ENCODE data around the gene ABCC1. TPM values are rescaled to one million over a fixed set of nuclear protein-coding genes. Genes with fewer than 3 reads are reported as not detected.
A peak's percentile ranks its signal among the peaks of the same experiment; 100 is the strongest.

Gene ABCC1
- total and polyA plus RNA-seq, 4 donors, result 8.6 to 15.5 (median 13.4) TPM

DNA sequence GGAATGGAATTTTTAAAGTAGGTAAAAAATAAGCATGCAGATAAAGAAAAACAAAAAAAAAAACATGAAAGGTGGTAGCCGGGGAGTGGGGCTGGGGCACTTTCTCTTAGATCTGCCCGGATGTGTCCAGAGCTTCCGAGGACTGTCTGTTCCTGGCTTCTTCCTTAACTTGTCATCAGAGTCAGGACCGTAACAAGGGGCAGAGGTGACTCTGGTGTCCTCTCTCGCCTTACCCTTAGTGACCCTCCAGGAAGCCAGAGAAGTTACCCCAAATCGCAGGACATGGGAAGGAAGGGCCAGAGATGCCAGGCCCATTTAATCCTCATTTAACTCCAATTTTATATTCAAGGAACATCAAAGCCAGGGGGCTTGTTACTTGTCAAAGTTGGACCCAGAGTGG is 158.4 kb downstream of the ABCC1 start:
- no peak overlapping the region for H3K27ac ChIP-seq (ENCODE audit: low read depth, low read length)
- H3K27me3 ChIP-seq (ENCODE audit: control insufficient read depth, insufficient read depth, low read length), result no peaks in the 10 kb centered on the region
- H3K36me3 ChIP-seq (ENCODE audit: control insufficient read depth, insufficient read depth, low read length), result peaks cover 67% of the 10 kb centered on the region
- H3K4me1 ChIP-seq (ENCODE audit: control insufficient read depth, insufficient read depth, low read length), result no peaks in the 10 kb centered on the region
- 96% methylated on average over 5 of the region's 6 CpGs for WGBS (ENCODE audit: insufficient coverage)
- H3K9me3 ChIP-seq (ENCODE audit: control insufficient read depth, insufficient read depth, low read length), result no peaks in the 10 kb centered on the region
- no peak for DNase-seq (ENCODE audit: low read depth in 4 of 6, low spot score in 6 of 6)
- no peak overlapping the region for H3K4me3 ChIP-seq (ENCODE audit: low read depth, low read length)

DNA sequence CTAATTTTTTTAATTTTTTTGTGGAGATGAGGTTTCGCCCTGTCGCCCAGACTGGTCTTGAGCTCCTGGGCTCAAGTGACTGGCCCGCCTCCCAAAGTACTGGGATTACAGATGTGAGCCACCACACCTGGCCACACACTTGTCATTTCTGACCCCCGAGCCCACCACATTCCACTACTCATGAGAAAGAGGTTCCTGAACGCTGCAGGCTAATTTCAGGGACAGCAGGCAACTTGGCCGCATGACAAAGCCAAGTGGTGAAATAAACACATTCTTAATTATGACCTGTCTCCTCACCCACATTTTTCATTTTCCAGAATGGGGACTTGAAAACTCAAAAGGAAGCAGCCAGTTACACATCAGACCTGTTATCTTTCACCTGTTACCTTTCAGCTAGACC is 159.3 kb downstream of the ABCC1 start:
- no peaks in the 10 kb centered on the region for H3K9me3 ChIP-seq (ENCODE audit: control insufficient read depth, insufficient read depth, low read length)
- no peak overlapping the region for H3K4me3 ChIP-seq (ENCODE audit: low read depth, low read length)
- H3K36me3 ChIP-seq (ENCODE audit: control insufficient read depth, insufficient read depth, low read length), result peaks cover 65% of the 10 kb centered on the region
- WGBS (ENCODE audit: insufficient coverage), result 71% methylated on average over 2 of the region's 6 CpGs
- H3K4me1 ChIP-seq (ENCODE audit: control insufficient read depth, insufficient read depth, low read length), result no peaks in the 10 kb centered on the region
- H3K27ac ChIP-seq (ENCODE audit: low read depth, low read length), result no peak overlapping the region
- H3K27me3 ChIP-seq (ENCODE audit: control insufficient read depth, insufficient read depth, low read length), result no peaks in the 10 kb centered on the region
- DNase-seq (ENCODE audit: low read depth in 4 of 6, low spot score in 6 of 6), result no peak

GRCh38 chr16:16109453-16110110 is 160.2 kb downstream of the ABCC1 start:
- 73% methylated on average over 7 of the region's 8 CpGs for WGBS (ENCODE audit: insufficient coverage)
- Histone ChIP-seq H3K27ac (ENCODE audit: low read depth, low read length) (no peak overlapping the region), H3K4me3 (ENCODE audit: low read depth, low read length) (no peak overlapping the region), H3K4me1 (ENCODE audit: control insufficient read depth, insufficient read depth, low read length) (no peaks in the 10 kb centered on the region), H3K9me3 (ENCODE audit: control insufficient read depth, insufficient read depth, low read length) (no peaks in the 10 kb centered on the region), H3K36me3 (ENCODE audit: control insufficient read depth, insufficient read depth, low read length) (peaks cover 62% of the 10 kb centered on the region), H3K27me3 (ENCODE audit: control insufficient read depth, insufficient read depth, low read length) (no peaks in the 10 kb centered on the region)
- no peak for DNase-seq (ENCODE audit: low read depth in 4 of 6, low spot score in 6 of 6)

DNA sequence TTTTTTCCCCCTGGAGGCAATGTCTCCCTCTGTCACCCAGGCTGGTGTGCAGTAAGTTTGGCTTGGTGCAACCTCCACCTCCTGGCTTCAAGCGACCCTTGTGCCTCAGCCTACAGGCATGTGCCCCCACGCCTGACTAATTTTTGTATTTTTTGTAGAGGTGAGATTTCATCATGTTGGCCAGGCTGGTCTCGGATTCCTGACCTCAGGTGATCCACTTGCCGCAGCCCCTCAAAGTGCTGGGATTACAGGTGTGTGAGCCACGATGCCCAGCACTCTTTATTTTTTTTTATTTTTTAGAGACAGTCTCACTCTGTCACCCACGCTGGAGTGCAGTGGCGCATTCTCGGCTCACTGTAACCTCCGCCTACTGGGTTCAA is 160.7 kb downstream of the ABCC1 start:
- Histone ChIP-seq H3K27ac (ENCODE audit: low read depth, low read length) (no peak overlapping the region), H3K4me1 (ENCODE audit: control insufficient read depth, insufficient read depth, low read length) (no peaks in the 10 kb centered on the region), H3K36me3 (ENCODE audit: control insufficient read depth, insufficient read depth, low read length) (peaks cover 62% of the 10 kb centered on the region), H3K4me3 (ENCODE audit: low read depth, low read length) (no peak overlapping the region), H3K9me3 (ENCODE audit: control insufficient read depth, insufficient read depth, low read length) (no peaks in the 10 kb centered on the region), H3K27me3 (ENCODE audit: control insufficient read depth, insufficient read depth, low read length) (no peaks in the 10 kb centered on the region)
- 96% methylated on average over 8 of the region's 9 CpGs for WGBS (ENCODE audit: insufficient coverage)
- DNase-seq (ENCODE audit: low read depth in 4 of 6, low spot score in 6 of 6), result no peak

DNA sequence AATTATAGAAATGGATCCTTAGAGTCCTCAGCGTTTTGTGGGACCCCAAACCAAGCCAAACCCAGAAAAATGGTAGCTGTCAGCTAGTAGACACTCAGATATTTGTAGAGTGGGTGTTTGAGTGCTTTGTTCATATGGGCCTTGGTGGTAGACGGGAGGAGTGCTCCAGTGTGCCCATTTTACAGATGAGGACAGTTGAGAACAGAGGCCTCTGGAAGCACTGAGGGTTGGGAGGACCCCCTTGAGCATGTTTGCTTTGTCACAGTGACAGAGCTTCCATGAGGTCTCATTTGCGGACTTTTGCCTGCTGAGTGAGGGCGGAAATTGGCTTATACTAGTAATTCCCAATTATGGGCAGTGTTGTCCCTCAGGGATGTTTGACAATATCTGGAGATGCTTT is 162.2 kb downstream of the ABCC1 start:
- Histone ChIP-seq H3K27ac (ENCODE audit: low read depth, low read length) (no peak overlapping the region), H3K27me3 (ENCODE audit: control insufficient read depth, insufficient read depth, low read length) (no peaks in the 10 kb centered on the region), H3K4me3 (ENCODE audit: low read depth, low read length) (no peak overlapping the region), H3K9me3 (ENCODE audit: control insufficient read depth, insufficient read depth, low read length) (no peaks in the 10 kb centered on the region), H3K36me3 (ENCODE audit: control insufficient read depth, insufficient read depth, low read length) (peaks cover 65% of the 10 kb centered on the region), H3K4me1 (ENCODE audit: control insufficient read depth, insufficient read depth, low read length) (no peaks in the 10 kb centered on the region)
- 100% methylated on average over 4 of the region's 4 CpGs for WGBS (ENCODE audit: insufficient coverage)
- DNase-seq (ENCODE audit: low read depth in 4 of 6, low spot score in 6 of 6), result no peak

- H3K9me3 ChIP-seq (ENCODE audit: control insufficient read depth, insufficient read depth, low read length), result no peaks in the 10 kb centered on the region
- H3K27ac ChIP-seq (ENCODE audit: low read depth, low read length), result no peak overlapping the region
- DNase-seq (ENCODE audit: low read depth in 4 of 6, low spot score in 6 of 6), result no peak
- WGBS (ENCODE audit: insufficient coverage), result 76% methylated on average over 5 of the region's 8 CpGs
- no peak overlapping the region for H3K4me3 ChIP-seq (ENCODE audit: low read depth, low read length)
- no peaks in the 10 kb centered on the region for H3K27me3 ChIP-seq (ENCODE audit: control insufficient read depth, insufficient read depth, low read length)
- H3K4me1 ChIP-seq (ENCODE audit: control insufficient read depth, insufficient read depth, low read length), result no peaks in the 10 kb centered on the region
- H3K36me3 ChIP-seq (ENCODE audit: control insufficient read depth, insufficient read depth, low read length), result peaks cover 65% of the 10 kb centered on the region
Measured at GRCh38 chr16:16112450-16113053, 163.1 kb downstream of the ABCC1 start.

DNA sequence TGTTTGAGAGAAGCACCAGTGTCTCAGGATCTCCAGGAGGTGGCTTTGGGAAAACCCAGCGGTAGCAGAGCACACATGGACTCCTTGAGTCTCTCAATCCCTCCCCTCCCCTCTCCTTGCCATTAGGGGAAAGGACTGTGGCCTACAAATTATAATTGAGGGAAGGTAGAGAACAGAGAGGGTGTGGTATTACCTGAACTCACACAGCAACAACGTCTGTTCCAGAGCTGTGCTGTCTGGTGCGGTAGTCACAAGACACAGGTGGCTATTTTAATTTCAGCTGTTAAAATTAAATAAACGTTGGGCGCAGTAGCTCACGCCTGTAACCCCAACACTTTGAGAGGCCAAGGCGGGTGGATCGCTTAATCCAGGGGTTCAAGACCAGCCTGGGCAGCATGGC is 163.7 kb downstream of the ABCC1 start:
- 97% methylated on average over 7 of the region's 8 CpGs for whole genome bisulfite sequencing (ENCODE audit: insufficient coverage)
- no peaks in the 10 kb centered on the region for H3K27me3 ChIP-seq (ENCODE audit: control insufficient read depth, insufficient read depth, low read length)

GRCh38 chr16:16116841-16117240 is 167.4 kb downstream of the ABCC1 start:
- H3K36me3 ChIP-seq (ENCODE audit: control insufficient read depth, insufficient read depth, low read length), result peaks cover 47% of the 10 kb centered on the region

More for the DNA sequence above, 163.7 kb downstream of the ABCC1 start:
- DNase-seq (ENCODE audit: low read depth in 4 of 6, low spot score in 6 of 6), result no peak
- no peak overlapping the region for H3K27ac ChIP-seq (ENCODE audit: low read depth, low read length)
- H3K9me3 ChIP-seq (ENCODE audit: control insufficient read depth, insufficient read depth, low read length), result peaks cover under 1% of the 10 kb centered on the region
- H3K36me3 ChIP-seq (ENCODE audit: control insufficient read depth, insufficient read depth, low read length), result peaks cover 64% of the 10 kb centered on the region
- no peak overlapping the region for H3K4me3 ChIP-seq (ENCODE audit: low read depth, low read length)
- no peaks in the 10 kb centered on the region for H3K4me1 ChIP-seq (ENCODE audit: control insufficient read depth, insufficient read depth, low read length)

DNA sequence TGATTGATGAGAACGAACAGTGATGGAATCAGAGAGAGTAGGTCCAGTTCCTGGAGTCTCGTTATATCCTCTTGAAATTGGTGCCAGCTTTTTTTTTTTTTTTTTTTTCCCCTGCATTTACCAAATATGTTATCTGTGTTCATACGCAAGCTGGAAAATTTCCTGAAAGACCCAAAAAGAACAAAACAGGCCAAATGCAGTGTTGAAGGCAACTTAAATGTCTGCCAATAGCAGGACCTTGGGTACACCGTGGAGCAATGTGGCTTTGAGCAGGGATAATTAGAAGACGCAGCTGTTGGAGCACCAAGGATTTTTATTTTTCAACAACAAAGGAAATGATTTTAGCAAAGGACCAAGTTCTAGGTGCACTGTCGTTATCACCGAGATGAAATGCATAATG is 168.9 kb downstream of the ABCC1 start:
- H3K4me3 ChIP-seq (ENCODE audit: low read depth, low read length), result no peak overlapping the region
- H3K27me3 ChIP-seq (ENCODE audit: control insufficient read depth, insufficient read depth, low read length), result no peaks in the 10 kb centered on the region
- H3K9me3 ChIP-seq (ENCODE audit: control insufficient read depth, insufficient read depth, low read length), result peaks cover 4% of the 10 kb centered on the region
- peak in 1 of 6 donors; percentile 11 for DNase-seq (ENCODE audit: low read depth in 4 of 6, low spot score in 6 of 6)
- no peaks in the 10 kb centered on the region for H3K4me1 ChIP-seq (ENCODE audit: control insufficient read depth, insufficient read depth, low read length)
- no peak overlapping the region for H3K27ac ChIP-seq (ENCODE audit: low read depth, low read length)
- H3K36me3 ChIP-seq (ENCODE audit: control insufficient read depth, insufficient read depth, low read length), result peaks cover 44% of the 10 kb centered on the region
- WGBS (ENCODE audit: insufficient coverage), result 90% methylated on average over 2 of the region's 7 CpGs

More at GRCh38 chr16:16116841-16117240, 167.4 kb downstream of the ABCC1 start:
- H3K4me3 ChIP-seq (ENCODE audit: low read depth, low read length), result no peak overlapping the region
- no peak overlapping the region for H3K27ac ChIP-seq (ENCODE audit: low read depth, low read length)
- 100% methylated on average over 1 of the region's 7 CpGs for WGBS (ENCODE audit: insufficient coverage)
- no peak for DNase-seq (ENCODE audit: low read depth in 4 of 6, low spot score in 6 of 6)
- H3K9me3 ChIP-seq (ENCODE audit: control insufficient read depth, insufficient read depth, low read length), result peaks cover 4% of the 10 kb centered on the region
- H3K27me3 ChIP-seq (ENCODE audit: control insufficient read depth, insufficient read depth, low read length), result no peaks in the 10 kb centered on the region
- no peaks in the 10 kb centered on the region for H3K4me1 ChIP-seq (ENCODE audit: control insufficient read depth, insufficient read depth, low read length)

- no peak for DNase-seq (ENCODE audit: low read depth in 4 of 6, low spot score in 6 of 6)
- WGBS (ENCODE audit: insufficient coverage), result 91% methylated on average over 8 of the region's 8 CpGs
- no peaks in the 10 kb centered on the region for H3K4me1 ChIP-seq (ENCODE audit: control insufficient read depth, insufficient read depth, low read length)
- no peak overlapping the region for H3K4me3 ChIP-seq (ENCODE audit: low read depth, low read length)
- no peak overlapping the region for H3K27ac ChIP-seq (ENCODE audit: low read depth, low read length)
- H3K27me3 ChIP-seq (ENCODE audit: control insufficient read depth, insufficient read depth, low read length), result no peaks in the 10 kb centered on the region
- H3K36me3 ChIP-seq (ENCODE audit: control insufficient read depth, insufficient read depth, low read length), result peaks cover 47% of the 10 kb centered on the region
- peaks cover 9% of the 10 kb centered on the region for H3K9me3 ChIP-seq (ENCODE audit: control insufficient read depth, insufficient read depth, low read length)
Measured at GRCh38 chr16:16120044-16120381, 170.6 kb downstream of the ABCC1 start.

Data from spinal cord (tissue), 10 donors.